Right atrium auricular region (tissue), 2 donors: Measurements from ENCODE around the gene MANBA. TPM values are rescaled to one million over a fixed set of nuclear protein-coding genes. Genes with fewer than 3 reads are reported as not detected.

Experiments
- DNase-seq: peaks from one replicate; pipeline ENCODE4 v3.0.0-alpha.2; 2019; ENCODE audit warnings: low spot score
- H3K27ac ChIP-seq, 2 donors: fragments of 200-600 bp; sonication (generic); 1 replicate in 1 of 2; 2 replicates in 1 of 2; pipeline ENCODE4 v1.5.1; 2016 to 2019
- H3K27me3 ChIP-seq, 2 donors: fragments of 200-600 bp; sonication (generic); one replicate each; pipeline versions ENCODE4 v1.5.1 to v1.6.0; 2017 to 2019
- H3K36me3 ChIP-seq: fragments of 200-600 bp; sonication (generic); one replicate; pipeline ENCODE4 v1.5.1; 2016
- H3K4me1 ChIP-seq, 2 donors: fragments of 200-600 bp; sonication (generic); one replicate each; pipeline versions ENCODE4 v1.5.1 to v1.6.0; 2017 to 2019
- H3K4me3 ChIP-seq, 2 donors: fragments of 200-600 bp; sonication (generic); 1 replicate in 1 of 2; 2 replicates in 1 of 2; pipeline ENCODE4 v1.5.1; 2017 to 2019; ENCODE audit warnings: mild to moderate bottlenecking in 1 of 2, moderate library complexity in 1 of 2
- H3K9me3 ChIP-seq, 2 donors: fragments of 200-600 bp; sonication (generic); one replicate each; pipeline ENCODE4 v1.5.1; 2019
- CTCF ChIP-seq, 2 donors: fragments of 200-600 bp; sonication (generic); IDR thresholded peaks; one replicate each; pipeline ENCODE4 v1.5.1; 2019; ENCODE audit warnings: antibody characterized with exemption in 2 of 2
- total RNA-seq, 2 donors: library from RNA; depleted of rRNA; stranded (reverse); fragments of >200 nt; gene quantifications; one replicate each; pipeline ENCODE4 v1.1.0, GENCODE V29; 2016

The MANBA gene
- 10 to 100 TPM; 26.9 to 41.6 TPM for total RNA-seq

- Histone ChIP-seq H3K27ac (peak within 1 kb of the TSS; percentile 82 to 87), H3K4me3 (peak within 1 kb of the TSS; percentile 76 to 92), H3K36me3 (no peaks in the 10 kb centered on the region), H3K27me3 (no peaks in the 10 kb centered on the region), H3K4me1 (peaks cover 0 to 24% of the 10 kb centered on the region in 2 donors), H3K9me3 (no peaks in the 10 kb centered on the region)
- TF ChIP-seq CTCF (IDR thresholded peaks at IDR 0.05) = no peak
- peak; percentile 74 for DNase-seq
Observed at GRCh38 chr4:102760645-102761295, at the start of gene MANBA. MANBA (minus strand) TSS chr4:102760968; CDS start chr4:102760894, 74 bp downstream.

GRCh38 chr4:102809691-102810090 is 48.9 kb upstream of the MANBA start:
- no peak for TF ChIP-seq CTCF (IDR thresholded peaks at IDR 0.05)
- Histone ChIP-seq H3K27ac (no peak overlapping the region), H3K4me1 (peaks cover 0 to 62% of the 10 kb centered on the region in 2 donors), H3K27me3 (no peaks in the 10 kb centered on the region), H3K9me3 (no peaks in the 10 kb centered on the region), H3K4me3 (no peak overlapping the region), H3K36me3 (peaks cover 30% of the 10 kb centered on the region)
- DNase-seq = no peak

GRCh38 chr4:102809190-102809589 is 48.4 kb upstream of the MANBA start:
- DNase-seq = no peak
- peaks cover 0 to 58% of the 10 kb centered on the region in 2 donors for H3K4me1 ChIP-seq
- no peak overlapping the region for H3K27ac ChIP-seq
- H3K4me3 ChIP-seq = no peak overlapping the region
- H3K9me3 ChIP-seq = no peaks in the 10 kb centered on the region
- H3K27me3 ChIP-seq = no peaks in the 10 kb centered on the region
- H3K36me3 ChIP-seq = peaks cover 30% of the 10 kb centered on the region
- no peak for TF ChIP-seq CTCF (IDR thresholded peaks at IDR 0.05)

- Histone ChIP-seq H3K9me3 (no peaks in the 10 kb centered on the region), H3K4me1 (peaks cover 0 to 48% of the 10 kb centered on the region in 2 donors), H3K27me3 (no peaks in the 10 kb centered on the region), H3K36me3 (peaks cover 41% of the 10 kb centered on the region), H3K27ac (no peak overlapping the region), H3K4me3 (no peak overlapping the region)
- no peak for TF ChIP-seq CTCF (IDR thresholded peaks at IDR 0.05)
- DNase-seq = no peak
Observed at GRCh38 chr4:102808009-102808408, 47.2 kb upstream of the MANBA start.

GRCh38 chr4:102807345-102807744 is 46.6 kb upstream of the MANBA start:
- peaks cover 48% of the 10 kb centered on the region for H3K36me3 ChIP-seq
- peaks cover 0 to 41% of the 10 kb centered on the region in 2 donors for H3K4me1 ChIP-seq
- DNase-seq = no peak
- H3K4me3 ChIP-seq = no peak overlapping the region
- H3K27me3 ChIP-seq = no peaks in the 10 kb centered on the region
- no peaks in the 10 kb centered on the region for H3K9me3 ChIP-seq
- H3K27ac ChIP-seq = no peak overlapping the region
- TF ChIP-seq CTCF (IDR thresholded peaks at IDR 0.05) = no peak

- no peak for DNase-seq
- no peak overlapping the region for H3K27ac ChIP-seq
- no peak overlapping the region for H3K4me3 ChIP-seq
- peaks cover 90% of the 10 kb centered on the region for H3K36me3 ChIP-seq
- H3K9me3 ChIP-seq = no peaks in the 10 kb centered on the region
- H3K27me3 ChIP-seq = no peaks in the 10 kb centered on the region
- TF ChIP-seq CTCF (IDR thresholded peaks at IDR 0.05) = no peak
- no peaks in the 10 kb centered on the region for H3K4me1 ChIP-seq
Observed at GRCh38 chr4:102799816-102800215, 39.0 kb upstream of the MANBA start.
